Measurements from ENCODE around the gene GASK1A. TPM values are rescaled to one million over a fixed set of nuclear protein-coding genes. Genes with fewer than 3 reads are reported as not detected.

The GASK1A gene
- total RNA-seq, 1 donor from 2014 or later: 0.09 TPM

- H3K27me3 ChIP-seq (ENCODE audit: insufficient read depth, low read length): no peaks in the 10 kb centered on the region
- no peaks in the 10 kb centered on the region for H3K36me3 Mint-ChIP-seq (ENCODE audit: low read depth, unreplicated experiment)
- H3K9ac ChIP-seq (ENCODE audit: low read length): no peak overlapping the region
- H2AFZ ChIP-seq (ENCODE audit: low read depth, low read length): no peak overlapping the region
- DNase-seq (ENCODE audit: low read depth) (no peak), FAIRE-seq (no peak)
- H3K36me3 ChIP-seq (ENCODE audit: insufficient read depth, low read length): no peaks in the 10 kb centered on the region
- H3K4me2 ChIP-seq (ENCODE audit: low read length): no peak overlapping the region
- no peak overlapping the region for H3K4me3 Mint-ChIP-seq (ENCODE audit: unreplicated experiment)
- H3K4me1 Mint-ChIP-seq (ENCODE audit: low read depth, unreplicated experiment): no peaks in the 10 kb centered on the region
- H3K79me2 ChIP-seq (ENCODE audit: insufficient read depth, low read length): no peaks in the 10 kb centered on the region
- H3K4me1 ChIP-seq (ENCODE audit: insufficient read depth, low read length): no peaks in the 10 kb centered on the region
- H3K9me3 Mint-ChIP-seq (ENCODE audit: unreplicated experiment): peaks cover 4% of the 10 kb centered on the region
- no peak overlapping the region for H3K27ac ChIP-seq (ENCODE audit: low read depth, low read length)
- no peaks in the 10 kb centered on the region for H3K9me3 ChIP-seq (ENCODE audit: insufficient read depth, low read depth, low read length)
- H3K27me3 Mint-ChIP-seq (ENCODE audit: low read depth, unreplicated experiment): peaks cover 3% of the 10 kb centered on the region
- H3K4me3 ChIP-seq (ENCODE audit: insufficient read depth, low read depth, low read length): no peak overlapping the region
- no peak overlapping the region for H3K27ac Mint-ChIP-seq (ENCODE audit: unreplicated experiment)
- TF ChIP-seq CTCF (IDR thresholded peaks at IDR 0.05; ENCODE audit: insufficient read depth, low read depth, low read length): no peak
- TF ChIP-seq EZH2 (IDR thresholded peaks at IDR 0.05; ENCODE audit: insufficient read depth, low read length): no peak
- no peaks in the 10 kb centered on the region for H4K20me1 ChIP-seq (ENCODE audit: insufficient read depth, low read length)
Observed at GRCh38 chr3:43031889-43032545, 52.9 kb downstream of the GASK1A start.

DNA sequence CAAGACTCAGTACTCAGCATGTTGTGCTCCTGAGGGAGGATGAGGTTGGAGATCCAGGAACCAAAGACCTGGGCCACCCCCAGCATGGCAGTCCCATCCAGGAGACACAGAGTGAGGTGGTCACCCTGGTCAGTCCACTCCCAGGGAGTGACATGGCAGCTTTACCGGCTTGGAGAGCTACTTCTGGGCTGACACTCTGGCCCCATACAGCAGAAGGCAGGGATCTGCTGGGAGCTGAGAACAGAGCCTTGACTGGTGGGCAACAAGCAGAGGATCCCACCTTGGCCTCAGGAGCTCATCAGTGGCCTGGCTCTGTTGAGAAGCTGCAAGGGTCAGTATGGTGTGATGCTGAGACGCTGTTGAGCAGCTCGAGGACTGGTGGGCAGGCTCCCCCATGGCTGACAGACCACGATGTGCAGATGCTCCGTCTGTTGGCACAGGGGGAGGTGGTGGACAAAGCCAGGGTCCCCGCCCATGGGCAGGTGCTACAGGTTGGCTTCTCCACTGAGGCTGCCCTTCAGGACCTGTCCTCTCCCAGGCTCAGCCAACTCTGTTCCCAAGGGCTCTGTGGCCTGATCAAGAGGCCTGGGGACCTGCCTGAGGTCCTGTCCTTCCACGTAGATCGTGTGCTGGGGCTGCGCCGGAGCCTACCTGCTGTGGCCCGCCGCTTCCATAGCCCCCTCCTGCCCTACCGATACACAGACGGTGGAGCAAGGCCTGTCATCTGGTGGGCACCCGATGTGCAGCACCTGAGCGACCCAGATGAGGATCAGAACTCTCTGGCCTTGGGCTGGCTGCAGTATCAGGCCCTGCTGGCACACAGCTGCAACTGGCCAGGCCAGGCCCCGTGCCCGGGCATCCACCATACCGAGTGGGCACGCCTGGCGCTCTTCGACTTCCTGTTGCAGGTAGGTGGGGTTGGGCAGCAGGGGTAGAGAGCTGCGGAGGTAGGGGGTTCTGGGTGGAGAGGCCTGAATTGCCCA, 53.8 kb downstream of the GASK1A start:
- H3K36me3 Mint-ChIP-seq (ENCODE audit: low read depth, unreplicated experiment): no peaks in the 10 kb centered on the region
- Histone ChIP-seq H3K4me3 (ENCODE audit: insufficient read depth, low read depth, low read length) (no peak overlapping the region), H3K4me2 (ENCODE audit: low read length) (no peak overlapping the region), H3K4me1 (ENCODE audit: insufficient read depth, low read length) (no peaks in the 10 kb centered on the region), H2AFZ (ENCODE audit: low read depth, low read length) (no peak overlapping the region), H3K79me2 (ENCODE audit: insufficient read depth, low read length) (no peaks in the 10 kb centered on the region), H3K27me3 (ENCODE audit: insufficient read depth, low read length) (no peaks in the 10 kb centered on the region), H4K20me1 (ENCODE audit: insufficient read depth, low read length) (no peaks in the 10 kb centered on the region), H3K36me3 (ENCODE audit: insufficient read depth, low read length) (no peaks in the 10 kb centered on the region), H3K9me3 (ENCODE audit: insufficient read depth, low read depth, low read length) (no peaks in the 10 kb centered on the region), H3K9ac (ENCODE audit: low read length) (no peak overlapping the region), H3K27ac (ENCODE audit: low read depth, low read length) (no peak overlapping the region)
- no peak for DNase-seq (ENCODE audit: low read depth)
- H3K27ac Mint-ChIP-seq (ENCODE audit: unreplicated experiment): no peak overlapping the region
- no peak overlapping the region for H3K4me3 Mint-ChIP-seq (ENCODE audit: unreplicated experiment)
- no peaks in the 10 kb centered on the region for H3K4me1 Mint-ChIP-seq (ENCODE audit: low read depth, unreplicated experiment)
- FAIRE-seq: no peak
- peaks cover 3% of the 10 kb centered on the region for H3K27me3 Mint-ChIP-seq (ENCODE audit: low read depth, unreplicated experiment)
- TF ChIP-seq CTCF (IDR thresholded peaks at IDR 0.05; ENCODE audit: insufficient read depth, low read depth, low read length): no peak
- TF ChIP-seq EZH2 (IDR thresholded peaks at IDR 0.05; ENCODE audit: insufficient read depth, low read length): no peak
- peaks cover 4% of the 10 kb centered on the region for H3K9me3 Mint-ChIP-seq (ENCODE audit: unreplicated experiment)

All from astrocyte (in vitro differentiated cells and primary cell).